Mucosa of stomach (tissue), 1 donor: Measurements from ENCODE around the gene TNPO2.
A peak's percentile ranks its signal among the peaks of the same experiment; 100 is the strongest.

Experiments used
- H3K27me3 ChIP-seq: one replicate; pipeline ENCODE4 v1.7.0; 2013; ENCODE audit warnings: mild to moderate bottlenecking, low read length; ENCODE audit not compliant: control insufficient read depth, insufficient read depth
- H3K36me3 ChIP-seq: one replicate; pipeline ENCODE4 v1.7.0; 2013; ENCODE audit warnings: low read length; ENCODE audit not compliant: control insufficient read depth, insufficient read depth
- H3K4me1 ChIP-seq: one replicate; pipeline ENCODE4 v1.7.0; 2013; ENCODE audit warnings: mild to moderate bottlenecking, low read length; ENCODE audit not compliant: control insufficient read depth, insufficient read depth
- H3K4me3 ChIP-seq: one replicate; pipeline ENCODE4 v1.7.0; 2013; ENCODE audit warnings: low read length
- H3K9ac ChIP-seq: one replicate; pipeline ENCODE4 v1.7.0; 2013; ENCODE audit warnings: mild to moderate bottlenecking, low read length, moderate library complexity
- H3K9me3 ChIP-seq: one replicate; pipeline ENCODE4 v1.7.0; 2013; ENCODE audit warnings: mild to moderate bottlenecking, low read length, moderate library complexity; ENCODE audit not compliant: control insufficient read depth
- donor health status: Pancreatic carcinoma.

TNPO2 gene

GRCh38 chr19:12666265-12667048 lies 57.3 kb downstream of the TNPO2 start, which contains the start of the genes MAN2B1 and WDR83:
MAN2B1 (minus strand) TSS chr19:12666742; CDS start chr19:12666701, 41 bp downstream.
WDR83 (plus strand) TSS chr19:12666807; CDS start chr19:12669791, 2,984 bp downstream.
- H3K4me3 ChIP-seq = peak within 1 kb of the TSS; percentile 77
- no peaks in the 10 kb centered on the region for H3K36me3 ChIP-seq
- H3K4me1 ChIP-seq = peaks cover 40% of the 10 kb centered on the region
- H3K9me3 ChIP-seq = no peaks in the 10 kb centered on the region
- peak within 1 kb of the TSS; percentile 77 for H3K9ac ChIP-seq
- H3K27me3 ChIP-seq = no peaks in the 10 kb centered on the region

GRCh38 chr19:12665671-12666264 lies 58.0 kb downstream of the TNPO2 start:
- Histone ChIP-seq H3K4me3 (peak overlapping the region; percentile 77), H3K9me3 (no peaks in the 10 kb centered on the region), H3K9ac (peak overlapping the region; percentile 77), H3K27me3 (no peaks in the 10 kb centered on the region), H3K4me1 (peaks cover 40% of the 10 kb centered on the region), H3K36me3 (no peaks in the 10 kb centered on the region)

- Histone ChIP-seq H3K27me3 (no peaks in the 10 kb centered on the region), H3K4me1 (peaks cover 34% of the 10 kb centered on the region), H3K36me3 (no peaks in the 10 kb centered on the region), H3K4me3 (no peak overlapping the region), H3K9ac (no peak overlapping the region), H3K9me3 (no peaks in the 10 kb centered on the region)
These were observed 58.5 kb downstream of the TNPO2 start for GRCh38 chr19:12665281-12665573.

- Histone ChIP-seq H3K36me3 (no peaks in the 10 kb centered on the region), H3K9ac (no peak overlapping the region), H3K4me1 (peaks cover 29% of the 10 kb centered on the region), H3K4me3 (no peak overlapping the region), H3K27me3 (no peaks in the 10 kb centered on the region), H3K9me3 (no peaks in the 10 kb centered on the region)
These were observed 59.1 kb downstream of the TNPO2 start for GRCh38 chr19:12664406-12665280.

- no peak overlapping the region for H3K9ac ChIP-seq
- no peak overlapping the region for H3K4me3 ChIP-seq
- no peaks in the 10 kb centered on the region for H3K27me3 ChIP-seq
- H3K9me3 ChIP-seq = no peaks in the 10 kb centered on the region
- H3K36me3 ChIP-seq = no peaks in the 10 kb centered on the region
- H3K4me1 ChIP-seq = peaks cover 9% of the 10 kb centered on the region
These were observed 62.8 kb downstream of the TNPO2 start for GRCh38 chr19:12660980-12661379.

- H3K4me1 ChIP-seq = no peaks in the 10 kb centered on the region
- no peaks in the 10 kb centered on the region for H3K9me3 ChIP-seq
- no peak overlapping the region for H3K9ac ChIP-seq
- H3K27me3 ChIP-seq = no peaks in the 10 kb centered on the region
- no peaks in the 10 kb centered on the region for H3K36me3 ChIP-seq
- no peak overlapping the region for H3K4me3 ChIP-seq
These were observed 65.8 kb downstream of the TNPO2 start for GRCh38 chr19:12657966-12658365.

- Histone ChIP-seq H3K36me3 (no peaks in the 10 kb centered on the region), H3K4me3 (no peak overlapping the region), H3K27me3 (no peaks in the 10 kb centered on the region), H3K4me1 (no peaks in the 10 kb centered on the region), H3K9ac (no peak overlapping the region), H3K9me3 (no peaks in the 10 kb centered on the region)
These were observed 66.7 kb downstream of the TNPO2 start for GRCh38 chr19:12656899-12657571.

- Histone ChIP-seq H3K4me1 (no peaks in the 10 kb centered on the region), H3K27me3 (no peaks in the 10 kb centered on the region), H3K4me3 (no peak overlapping the region), H3K9ac (no peak overlapping the region), H3K9me3 (no peaks in the 10 kb centered on the region), H3K36me3 (no peaks in the 10 kb centered on the region)
These were observed 68.2 kb downstream of the TNPO2 start for GRCh38 chr19:12655546-12655945.

- H3K4me1 ChIP-seq = peaks cover 9% of the 10 kb centered on the region
- H3K9ac ChIP-seq = no peak overlapping the region
- H3K9me3 ChIP-seq = no peaks in the 10 kb centered on the region
- no peak overlapping the region for H3K4me3 ChIP-seq
- H3K36me3 ChIP-seq = no peaks in the 10 kb centered on the region
- no peaks in the 10 kb centered on the region for H3K27me3 ChIP-seq
These were observed 71.5 kb downstream of the TNPO2 start for GRCh38 chr19:12652219-12652618.

- no peaks in the 10 kb centered on the region for H3K36me3 ChIP-seq
- H3K27me3 ChIP-seq = no peaks in the 10 kb centered on the region
- H3K4me1 ChIP-seq = peaks cover 9% of the 10 kb centered on the region
- no peaks in the 10 kb centered on the region for H3K9me3 ChIP-seq
- no peak overlapping the region for H3K9ac ChIP-seq
- H3K4me3 ChIP-seq = no peak overlapping the region
These were observed 73.8 kb downstream of the TNPO2 start for GRCh38 chr19:12649941-12650340.
